Thymus (tissue), 11 donors: ENCODE data around the gene FLNC. TPM values are rescaled to one million over a fixed set of nuclear protein-coding genes. Genes with fewer than 3 reads are reported as not detected.

ENCODE experiments used
- DNase-seq, 9 donors: peaks; one replicate each; pipeline ENCODE4 v3.0.0-alpha.2; 2013; ENCODE audit warnings: low spot score in 9 of 9, low read depth in 6 of 9, missing footprints in 1 of 9
- H3K27ac ChIP-seq, 2 donors: one replicate each; pipeline ENCODE4 v1.5.1; 2013; ENCODE audit warnings: control low read depth in 1 of 2, low read depth in 1 of 2, low read length in 1 of 2, mild to moderate bottlenecking in 1 of 2, moderate library complexity in 1 of 2
- H3K27me3 ChIP-seq, 2 donors: one replicate each; pipeline ENCODE4 v1.5.1; 2013; ENCODE audit warnings: low read length in 1 of 2; ENCODE audit not compliant: control insufficient read depth in 2 of 2, insufficient read depth in 1 of 2
- H3K36me3 ChIP-seq, 2 donors: one replicate each; pipeline ENCODE4 v1.5.1; 2013; ENCODE audit warnings: low read length in 1 of 2, mild to moderate bottlenecking in 1 of 2, moderate library complexity in 1 of 2; ENCODE audit not compliant: control insufficient read depth in 2 of 2, insufficient read depth in 2 of 2
- H3K4me1 ChIP-seq, 2 donors: one replicate each; pipeline ENCODE4 v1.5.1; 2013; ENCODE audit warnings: low read length in 2 of 2; ENCODE audit not compliant: control insufficient read depth in 2 of 2, insufficient read depth in 2 of 2
- H3K4me3 ChIP-seq, 2 donors: one replicate each; pipeline ENCODE4 v1.5.1; 2013; ENCODE audit warnings: low read length in 2 of 2, control low read depth in 1 of 2, mild to moderate bottlenecking in 1 of 2
- H3K9me3 ChIP-seq, 2 donors: one replicate each; pipeline ENCODE4 v1.5.1; 2013; ENCODE audit warnings: low read length in 1 of 2, mild to moderate bottlenecking in 1 of 2; ENCODE audit not compliant: control insufficient read depth in 2 of 2, insufficient read depth in 1 of 2
- whole genome bisulfite sequencing: extraction: QIAGEN DNeasy Blood & Tissue Kit; methylation state at CpG from one replicate; pipeline ENCODE4 v1.1.7; 2013; 5-methylcytosine and 5-hydroxymethylcytosine counted together
- polyA plus RNA-seq: library from polyadenylated mRNA; stranded (reverse); fragments of 200-250 nt; gene quantifications from one replicate; pipeline ENCODE4 v1.2.3, GENCODE V29; 2013
- total RNA-seq: library from RNA; stranded (reverse); fragments of 120-200 nt; gene quantifications from one replicate; pipeline ENCODE4 v1.2.4, GENCODE V29; 2013
- donor health status: healthy.

The FLNC gene
- total and polyA plus RNA-seq, 2 donors: 0.71 to 0.96 TPM

DNA sequence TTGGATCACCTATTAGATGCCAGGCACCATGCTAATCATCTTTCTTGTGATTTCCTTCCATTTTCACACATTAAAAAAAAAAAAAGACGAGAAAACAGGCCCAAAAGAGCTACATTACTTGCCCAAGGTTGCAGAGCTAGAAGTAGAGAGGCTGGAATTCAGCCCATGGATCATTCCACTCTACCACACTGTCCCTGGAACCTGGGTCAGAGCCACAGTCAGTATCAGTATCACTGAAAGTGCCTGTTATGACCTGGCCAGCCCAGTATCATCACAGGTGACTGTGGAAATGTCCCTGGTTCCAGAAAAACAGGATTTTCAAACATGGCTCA lies 3.3 kb upstream of the FLNC start:
- H3K27ac ChIP-seq: no peak overlapping the region
- no peak overlapping the region for H3K4me3 ChIP-seq
- WGBS: 86% methylated on average over 1 of the region's 1 CpG
- no peak for DNase-seq
- peaks cover 2 to 22% of the 10 kb centered on the region in 2 donors for H3K4me1 ChIP-seq
- no peaks in the 10 kb centered on the region for H3K36me3 ChIP-seq
- H3K27me3 ChIP-seq: peaks cover 24 to 49% of the 10 kb centered on the region in 2 donors
- peaks cover 0 to 5% of the 10 kb centered on the region in 2 donors for H3K9me3 ChIP-seq

DNA sequence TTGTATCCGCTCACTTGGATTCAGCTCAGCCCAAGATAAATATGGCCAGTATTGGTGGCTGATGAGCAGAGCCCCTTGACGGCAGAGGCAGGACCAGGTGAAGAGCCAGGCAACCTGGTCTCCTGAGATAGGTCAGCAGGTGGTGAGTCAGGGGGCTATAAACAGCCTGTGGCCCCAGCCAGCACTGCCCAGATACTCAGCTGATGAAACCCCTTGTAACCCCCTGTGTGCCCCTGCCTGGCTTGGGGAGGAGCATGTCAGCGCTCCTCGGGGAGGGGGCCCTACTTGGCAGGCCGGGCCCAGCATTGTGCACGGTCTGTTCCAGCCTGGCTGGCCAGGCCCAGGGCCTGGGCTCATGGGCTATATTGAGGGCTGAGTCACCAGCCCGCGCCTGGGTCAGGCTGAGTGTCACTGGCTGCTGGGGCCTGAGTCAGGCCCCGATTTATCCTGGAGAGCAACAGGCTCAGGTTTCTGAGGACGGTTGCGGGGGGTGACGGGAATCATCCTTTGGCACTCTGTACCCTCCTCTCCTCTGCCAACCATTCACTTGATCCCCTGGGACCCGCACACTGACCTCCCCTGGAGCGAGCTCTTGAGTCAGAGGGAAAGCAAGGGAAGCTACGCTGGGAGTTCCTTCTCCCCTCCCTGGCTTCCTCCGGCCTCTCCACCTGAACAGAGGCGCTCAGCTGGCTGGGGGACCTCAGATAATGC lies 2.8 kb upstream of the FLNC start:
- no peak for DNase-seq

DNA sequence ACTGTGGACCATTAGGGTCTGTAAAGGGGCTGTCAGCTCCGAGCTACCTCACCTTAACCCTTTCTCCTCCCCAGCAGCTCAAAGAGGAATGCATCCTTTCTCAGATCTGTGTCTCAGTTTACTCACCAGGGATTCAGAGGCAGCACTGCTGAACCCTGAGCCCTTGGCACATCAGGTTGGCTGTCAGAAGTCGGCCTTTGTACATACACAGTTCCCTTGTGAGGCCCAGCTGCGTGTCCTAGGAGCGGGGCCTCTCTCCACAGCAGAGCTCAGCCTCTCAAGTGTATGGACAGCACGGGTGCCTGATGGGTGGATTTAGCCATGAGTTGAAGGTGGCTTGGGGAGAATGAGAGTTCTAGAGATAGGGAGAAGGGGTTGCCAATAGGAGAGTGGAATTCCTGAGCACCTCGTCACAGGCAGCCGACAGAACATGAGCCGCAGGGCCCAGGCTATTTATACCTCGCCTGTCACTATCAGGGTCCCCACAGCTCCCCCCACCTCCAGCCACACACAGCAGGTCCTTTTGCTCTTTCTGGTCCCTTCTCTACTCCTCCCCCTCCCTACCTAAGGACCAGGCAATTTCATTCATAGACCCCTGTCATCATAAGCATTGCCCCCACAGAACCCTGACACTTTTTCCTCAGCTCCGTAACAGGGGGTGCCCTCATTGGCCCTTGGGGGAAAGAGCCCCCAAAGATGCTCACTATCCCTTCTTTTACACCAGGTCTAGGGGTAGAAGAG lies 2.1 kb upstream of the FLNC start:
- peaks cover 33 to 60% of the 10 kb centered on the region in 2 donors for H3K27me3 ChIP-seq
- peaks cover 0 to 5% of the 10 kb centered on the region in 2 donors for H3K9me3 ChIP-seq

More for the DNA sequence above, 2.8 kb upstream of the FLNC start:
- H3K4me1 ChIP-seq: peaks cover 2 to 27% of the 10 kb centered on the region in 2 donors
- no peak overlapping the region for H3K27ac ChIP-seq
- 97% methylated on average over 17 of the region's 17 CpGs for WGBS
- H3K4me3 ChIP-seq: no peak overlapping the region
- H3K27me3 ChIP-seq: peaks cover 27 to 54% of the 10 kb centered on the region in 2 donors
- H3K9me3 ChIP-seq: peaks cover 0 to 5% of the 10 kb centered on the region in 2 donors
- H3K36me3 ChIP-seq: no peaks in the 10 kb centered on the region

DNA sequence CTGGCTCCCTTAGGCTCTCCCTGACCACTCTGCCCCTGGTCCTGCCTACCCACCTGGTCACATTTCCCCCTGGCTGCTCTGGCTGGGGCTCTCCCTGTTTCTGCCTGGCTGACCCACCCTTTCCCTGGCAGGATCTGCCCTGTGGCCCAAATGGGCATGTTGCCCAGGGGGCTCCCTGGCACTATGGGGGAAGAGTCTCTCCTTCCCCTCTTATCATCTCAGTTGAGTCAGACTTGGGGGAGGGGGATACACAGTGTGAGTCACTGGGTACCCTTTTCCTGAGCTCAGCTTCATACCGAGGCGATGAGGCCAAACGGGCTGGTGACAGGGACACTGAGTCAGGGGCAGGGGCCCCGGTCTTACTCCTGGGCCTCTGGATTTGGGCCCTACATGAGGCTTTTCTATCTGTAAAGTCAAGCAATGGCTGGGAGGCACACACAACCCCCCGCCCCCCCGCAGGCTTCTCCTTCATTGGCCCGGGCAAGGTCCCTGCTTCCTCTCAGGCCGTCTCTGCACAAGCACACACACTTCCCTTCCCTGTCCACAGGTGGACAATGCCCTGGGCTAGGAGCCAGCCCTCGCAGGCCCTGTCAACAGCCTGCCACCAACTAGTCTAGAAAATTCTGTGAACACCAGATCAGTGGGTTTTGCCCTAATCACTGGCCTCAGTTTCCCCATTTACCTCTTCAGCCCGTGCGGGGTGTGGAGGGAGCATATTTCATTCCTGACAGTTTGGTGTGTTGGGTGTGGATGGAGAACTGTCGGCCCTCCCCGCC lies 627 bp upstream of the FLNC start:
- no peak overlapping the region for H3K27ac ChIP-seq
- 26% methylated on average over 13 of the region's 13 CpGs for WGBS
- peaks cover 2 to 34% of the 10 kb centered on the region in 2 donors for H3K4me1 ChIP-seq
- H3K27me3 ChIP-seq: peaks cover 40 to 71% of the 10 kb centered on the region in 2 donors
- H3K9me3 ChIP-seq: peaks cover 0 to 5% of the 10 kb centered on the region in 2 donors
- DNase-seq: no peak
- H3K4me3 ChIP-seq: peak overlapping the region in 1 of 2 donors; percentile 40
- H3K36me3 ChIP-seq: no peaks in the 10 kb centered on the region

More for the DNA sequence above, 2.1 kb upstream of the FLNC start:
- Histone ChIP-seq H3K36me3 (no peaks in the 10 kb centered on the region), H3K27ac (no peak overlapping the region), H3K4me1 (peaks cover 2 to 34% of the 10 kb centered on the region in 2 donors), H3K4me3 (no peak overlapping the region)
- 96% methylated on average over 10 of the region's 10 CpGs for WGBS
- DNase-seq: no peak

DNA sequence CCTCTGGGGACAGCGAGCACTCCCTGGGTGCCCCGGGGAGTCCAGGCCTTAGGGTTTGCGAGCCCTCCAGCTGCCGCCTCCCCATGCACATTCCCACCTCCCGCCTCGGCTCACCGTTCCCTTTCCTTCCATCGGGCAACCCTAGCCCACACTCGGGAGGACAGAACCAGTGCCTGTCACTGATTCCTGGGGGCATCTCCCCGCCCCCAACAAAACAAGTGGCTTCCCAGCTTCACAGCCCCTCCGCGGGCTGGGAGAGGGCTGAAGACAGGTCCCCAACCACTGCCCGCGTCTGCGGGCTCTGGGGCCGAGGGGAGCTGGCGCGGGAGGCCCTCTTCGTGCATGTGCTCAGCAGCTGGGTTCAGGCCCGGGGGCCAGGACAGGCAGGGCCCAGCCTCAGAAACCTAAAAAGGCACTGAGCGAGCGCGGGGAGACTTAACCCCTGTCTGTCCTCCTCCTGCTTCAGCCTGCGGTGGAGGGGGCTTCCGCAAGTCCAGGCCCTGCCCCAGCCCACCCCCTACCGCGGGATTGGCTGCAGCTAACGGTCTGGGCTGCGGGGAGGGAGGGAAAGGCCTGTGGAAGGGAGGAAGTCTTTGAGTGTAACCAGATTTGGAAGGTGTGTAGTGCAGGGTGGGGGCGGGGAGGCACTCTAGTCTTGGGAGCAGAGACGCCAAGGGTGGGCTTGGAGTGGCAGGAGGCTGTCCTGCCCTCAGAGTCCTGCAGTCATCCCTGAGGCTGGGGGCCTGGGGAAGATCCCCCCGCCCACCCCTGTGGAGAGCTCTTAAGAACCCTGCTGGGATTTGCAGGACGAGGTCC lies 1.2 kb downstream of the FLNC start:
- Histone ChIP-seq H3K4me3 (no peak overlapping the region), H3K36me3 (no peaks in the 10 kb centered on the region), H3K27me3 (peaks cover 40 to 80% of the 10 kb centered on the region in 2 donors), H3K27ac (no peak overlapping the region), H3K4me1 (peaks cover 2 to 34% of the 10 kb centered on the region in 2 donors), H3K9me3 (peaks cover 0 to 5% of the 10 kb centered on the region in 2 donors)
- WGBS: 6% methylated on average over 33 of the region's 33 CpGs
- peak in 1 of 9 donors; percentile 27 for DNase-seq

DNA sequence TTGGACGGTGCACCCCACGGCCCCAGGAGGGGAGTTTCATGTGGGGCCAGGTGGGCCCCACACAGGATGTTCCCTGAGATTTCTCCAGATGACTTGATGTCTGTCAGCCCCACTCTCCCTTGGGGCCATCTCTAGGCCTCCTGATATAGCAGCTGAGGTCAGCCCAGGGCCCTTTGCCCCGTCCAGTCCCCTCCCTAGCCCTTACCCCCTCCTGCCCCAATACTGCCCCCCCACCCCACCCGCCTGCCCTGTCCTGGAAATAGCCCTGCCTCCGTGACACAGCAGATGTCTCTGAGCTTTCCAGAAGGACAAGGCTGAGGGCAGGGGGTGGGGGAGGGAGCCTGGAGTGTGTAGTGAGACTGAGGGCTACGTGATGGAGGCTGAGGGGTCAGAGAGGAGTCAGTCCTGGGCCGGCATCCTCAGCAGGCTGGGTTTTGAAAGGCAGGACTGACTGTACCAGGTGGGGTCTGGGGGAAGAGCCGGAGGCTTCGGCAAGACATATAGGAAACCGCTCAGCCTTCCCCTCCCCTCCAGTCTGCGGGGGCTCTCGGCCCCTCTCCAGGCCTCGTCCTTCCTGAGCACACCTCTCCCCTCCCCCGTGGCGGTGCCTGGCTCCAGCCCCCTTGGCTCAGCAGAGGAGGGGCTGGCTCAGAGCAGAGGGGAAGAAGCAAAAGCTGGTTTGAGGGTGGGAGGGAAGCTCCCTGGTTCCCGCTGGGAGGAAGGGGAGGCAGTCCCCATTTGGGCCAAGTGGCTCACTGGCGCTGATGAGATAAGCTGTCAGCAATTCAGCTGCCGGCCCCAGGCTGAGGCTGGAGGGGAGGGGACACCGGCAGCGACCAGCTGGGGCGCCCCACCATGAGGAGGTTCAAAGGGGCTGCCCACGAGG lies 2.0 kb downstream of the FLNC start:
- Histone ChIP-seq H3K4me3 (no peak overlapping the region), H3K27me3 (peaks cover 40 to 77% of the 10 kb centered on the region in 2 donors), H3K9me3 (peaks cover 0 to 5% of the 10 kb centered on the region in 2 donors), H3K4me1 (peaks cover 2 to 34% of the 10 kb centered on the region in 2 donors), H3K36me3 (no peaks in the 10 kb centered on the region), H3K27ac (no peak overlapping the region)
- WGBS: 4% methylated on average over 22 of the region's 22 CpGs
- peak in 1 of 9 donors; percentile 13 for DNase-seq

DNA sequence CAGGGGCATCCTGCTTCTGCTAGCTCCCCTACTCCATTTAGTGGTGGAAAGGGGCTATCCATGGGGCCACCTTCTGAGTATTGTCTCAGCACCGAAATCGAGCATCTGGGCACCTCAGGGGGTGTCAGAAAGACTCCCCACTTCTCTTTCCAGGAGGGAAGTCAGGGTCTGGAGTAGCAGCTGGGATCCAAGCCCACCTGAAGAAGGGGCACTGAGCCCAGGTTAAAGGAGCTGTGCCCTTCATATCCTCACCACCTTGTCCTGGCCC lies 2.6 kb downstream of the FLNC start:
- H3K4me1 ChIP-seq: peaks cover 2 to 34% of the 10 kb centered on the region in 2 donors
- WGBS: 31% methylated on average over 2 of the region's 2 CpGs
- no peak overlapping the region for H3K4me3 ChIP-seq
- H3K27me3 ChIP-seq: peaks cover 40 to 71% of the 10 kb centered on the region in 2 donors
- no peak overlapping the region for H3K27ac ChIP-seq
- no peaks in the 10 kb centered on the region for H3K36me3 ChIP-seq
- H3K9me3 ChIP-seq: peaks cover 0 to 5% of the 10 kb centered on the region in 2 donors
- DNase-seq: no peak
